ENCODE measurements around the gene EVPLL. TPM values are rescaled to one million over a fixed set of nuclear protein-coding genes. Genes with fewer than 3 reads are reported as not detected.

Gene EVPLL
- not detected in 5 replicates for total RNA-seq (2022; extraction: Qiagen RNA extraction; ENCODE audit: low read depth)

DNA sequence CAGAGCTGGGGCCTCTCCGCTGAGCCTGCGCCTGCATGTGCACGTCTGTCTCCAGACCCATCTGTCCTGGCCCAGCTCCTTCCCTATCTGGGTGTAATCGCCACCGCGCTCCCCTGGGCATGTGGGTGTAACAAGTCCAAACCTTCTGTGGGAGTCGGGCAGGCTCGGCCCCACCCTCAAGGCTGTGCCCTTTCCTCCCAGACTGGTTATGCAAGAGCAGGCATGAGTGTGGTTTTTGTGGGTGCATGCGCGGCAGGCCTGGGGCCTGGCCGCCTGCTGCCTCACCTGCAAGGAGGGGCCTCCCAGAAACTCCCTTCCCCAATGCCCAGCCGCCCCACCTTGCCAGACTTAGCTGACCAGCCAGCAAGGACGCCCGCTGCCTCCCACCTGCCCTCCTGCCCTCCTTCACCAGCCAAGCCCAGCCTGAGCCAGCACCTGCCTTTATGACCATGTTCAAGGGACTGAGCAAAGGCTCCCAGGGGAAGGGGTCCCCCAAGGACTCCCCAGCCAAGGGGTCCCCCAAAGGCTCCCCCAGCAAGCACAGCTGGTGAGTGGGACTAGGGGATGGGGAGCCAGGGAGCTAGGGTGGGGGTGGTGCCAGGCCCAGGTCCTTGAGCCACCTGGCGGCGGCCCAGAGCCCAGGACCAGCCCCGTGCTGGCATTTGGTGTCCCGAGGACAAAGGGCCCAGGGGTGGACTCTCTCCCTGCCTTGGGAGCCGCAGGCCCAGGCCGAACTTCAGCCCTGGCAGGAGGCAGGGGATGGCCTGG is at the start of gene EVPLL:
Gene EVPLL (plus strand): TSS at position 342 of the 768 bp plus-strand sequence. CDS start 3,160 bp downstream, outside the sequence.

DNA sequence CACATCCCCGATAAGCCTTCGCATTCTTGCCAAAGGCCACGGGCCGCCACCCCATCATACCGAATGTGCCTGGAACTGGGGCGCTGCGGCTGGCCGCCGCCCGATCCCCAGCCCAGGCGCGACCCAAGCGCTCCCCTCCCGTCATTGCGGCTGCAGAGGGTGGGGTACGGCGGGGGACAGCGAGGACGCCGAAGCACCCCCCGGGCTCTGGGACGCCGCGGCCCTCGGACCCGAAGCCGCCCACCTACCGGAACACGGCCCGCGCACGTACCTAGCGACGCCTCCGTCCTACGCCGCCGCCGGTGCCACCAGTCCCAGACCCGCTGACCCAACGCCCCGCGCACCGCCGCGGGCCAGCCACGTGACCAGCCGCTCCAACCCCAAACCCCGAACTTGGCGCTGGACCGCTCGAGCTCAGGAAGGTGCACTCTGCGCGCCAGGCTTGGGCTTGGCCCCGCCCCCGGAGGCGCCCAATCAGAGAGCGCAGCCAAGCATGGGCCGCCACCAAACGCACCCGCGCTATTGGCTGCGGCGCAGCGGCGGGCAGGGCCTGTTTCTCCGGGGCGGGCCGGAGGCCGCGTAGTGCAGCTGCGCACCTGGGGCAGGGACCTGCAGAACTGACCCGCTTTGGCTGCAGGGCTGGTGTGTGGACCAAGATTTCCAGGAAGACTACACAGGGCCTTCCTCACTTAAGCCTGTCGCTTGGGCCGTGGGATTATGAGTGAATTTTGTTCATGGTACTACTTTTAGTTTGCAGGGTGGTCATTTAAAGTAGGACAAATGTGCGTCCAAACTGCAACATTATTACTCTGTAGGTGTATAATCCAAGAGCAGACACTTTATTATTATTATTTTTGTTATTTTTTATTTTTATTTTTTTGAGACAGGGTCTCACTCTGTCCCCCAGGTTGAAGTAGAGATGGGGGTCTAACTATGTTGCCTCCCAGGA is 14.2 kb upstream of the EVPLL start, which contains the start of gene SHMT1:
Gene SHMT1 (minus strand): TSS at position 450 of the 949 bp plus-strand sequence. CDS start 7,569 bp downstream, outside the sequence.

Other genes with a start within 250 kb of the EVPLL start
- gene ALKBH5, start 193.9 kb upstream of the EVPLL start, total RNA-seq (2022; extraction: Qiagen RNA extraction; ENCODE audit: low read depth): 49.2 to 61.6 TPM (median 57.5 TPM) in 5 replicates
- gene LLGL1, start 152.1 kb upstream of the EVPLL start, total RNA-seq (2022; extraction: Qiagen RNA extraction; ENCODE audit: low read depth): 7.8 to 19.6 TPM (median 16.7 TPM) in 5 replicates
- 219 to 292 TPM (median 257 TPM) in 5 replicates for gene FLII, start 119.0 kb upstream of the EVPLL start, total RNA-seq (2022; extraction: Qiagen RNA extraction; ENCODE audit: low read depth)
- gene MIEF2, start 117.1 kb upstream of the EVPLL start, total RNA-seq (2022; extraction: Qiagen RNA extraction; ENCODE audit: low read depth): 5.8 to 11.3 TPM (median 10.7 TPM) in 5 replicates
- gene TOP3A, start 62.8 kb upstream of the EVPLL start, total RNA-seq (2022; extraction: Qiagen RNA extraction; ENCODE audit: low read depth): 25.4 to 41.9 TPM (median 37.7 TPM) in 5 replicates
- 13.0 to 18.0 TPM (median 16.6 TPM) in 5 replicates for gene SMCR8, start 62.5 kb upstream of the EVPLL start, total RNA-seq (2022; extraction: Qiagen RNA extraction; ENCODE audit: low read depth)
- gene SHMT1, start 14.2 kb upstream of the EVPLL start, total RNA-seq (2022; extraction: Qiagen RNA extraction; ENCODE audit: low read depth): 36.0 to 48.0 TPM (median 45.4 TPM) in 5 replicates
- not detected in 5 replicates for gene LGALS9C, start 99.0 kb downstream of the EVPLL start, total RNA-seq (2022; extraction: Qiagen RNA extraction; ENCODE audit: low read depth)

Measured in A549 treated with ZK216348 at 1 μM for 4 hours (cell line).